Smooth muscle cell of the brain vasculature (primary cell): ENCODE data around the gene HOXA6.

Source experiments
- DNase-seq: peaks from one replicate; pipeline ENCODE4 v3.0.0-alpha.2; 2012; ENCODE audit warnings: low read depth, low spot score

HOXA6 gene

DNA sequence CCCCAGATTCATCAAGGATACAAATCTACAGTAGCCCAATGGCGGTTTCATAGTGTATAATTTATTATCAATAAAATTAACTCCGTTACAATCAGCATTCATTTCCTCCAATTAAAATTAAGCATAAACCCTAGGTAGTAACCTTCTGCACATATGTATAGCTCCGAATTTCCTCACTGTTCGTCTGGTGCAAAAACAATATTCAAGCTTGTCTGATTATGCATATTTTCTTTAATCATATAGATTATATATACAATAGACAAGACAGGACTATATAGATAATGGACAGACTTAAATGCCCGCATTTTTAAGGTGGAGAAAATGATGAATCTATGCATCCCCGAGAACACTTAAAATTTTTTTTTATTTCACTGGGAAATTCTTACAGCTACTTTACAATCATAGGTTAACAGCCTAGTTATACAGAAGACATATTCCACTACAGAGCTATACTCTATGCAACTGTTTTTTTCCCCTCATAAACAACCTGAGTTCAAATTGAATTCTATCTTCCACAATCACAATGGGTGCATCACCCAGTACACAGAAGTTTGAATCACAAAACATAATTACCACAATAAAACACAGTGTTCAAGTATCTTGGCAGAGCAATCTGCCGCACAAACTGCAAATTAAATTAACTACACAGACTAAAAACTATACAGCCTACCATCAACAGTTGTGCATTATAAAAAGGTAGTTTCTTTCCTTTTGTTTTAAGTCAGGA lies 15.2 kb upstream of the HOXA6 start:
- DNase-seq = no peak

DNA sequence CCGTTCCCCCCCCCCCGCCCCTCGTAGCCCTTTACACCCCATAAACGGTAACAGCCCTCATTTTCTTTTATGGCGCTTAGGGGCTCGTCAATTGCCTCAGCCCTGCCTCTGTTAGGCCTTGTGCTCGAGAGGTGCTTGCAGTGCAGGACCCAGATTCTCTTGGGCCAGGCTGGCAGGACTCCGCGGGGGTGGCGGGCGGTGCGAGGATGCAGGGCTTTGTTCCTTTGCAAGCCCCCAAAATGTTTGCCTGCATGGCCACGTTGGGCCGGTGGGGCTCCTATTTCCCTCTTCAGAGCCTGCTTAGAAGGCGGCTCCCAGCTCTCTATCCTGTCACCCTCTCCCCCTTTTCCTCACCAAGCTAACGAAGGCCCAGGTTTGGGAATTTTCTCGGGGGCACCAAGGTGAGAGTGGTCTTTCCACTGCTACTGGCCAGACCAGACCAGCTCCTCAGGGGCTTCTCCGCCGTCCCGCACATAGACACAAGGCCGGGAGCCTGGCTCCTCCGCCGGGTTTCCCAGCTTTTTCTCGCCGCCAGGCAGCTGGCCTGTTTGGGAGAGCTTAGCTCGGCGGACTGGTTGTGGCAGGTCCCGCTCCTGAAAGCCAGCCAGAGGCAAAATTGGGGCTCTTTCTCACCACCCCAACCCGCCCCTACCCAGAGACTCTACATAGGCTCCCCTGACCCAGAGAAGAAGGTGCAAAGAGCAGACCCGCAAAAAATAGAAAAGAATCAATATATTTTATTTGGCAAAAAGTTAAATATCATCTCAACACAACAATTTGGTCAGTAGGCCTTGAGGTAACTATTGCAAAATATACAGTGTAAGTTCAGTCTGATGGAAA lies 14.4 kb upstream of the HOXA6 start:
- DNase-seq = no peak

DNA sequence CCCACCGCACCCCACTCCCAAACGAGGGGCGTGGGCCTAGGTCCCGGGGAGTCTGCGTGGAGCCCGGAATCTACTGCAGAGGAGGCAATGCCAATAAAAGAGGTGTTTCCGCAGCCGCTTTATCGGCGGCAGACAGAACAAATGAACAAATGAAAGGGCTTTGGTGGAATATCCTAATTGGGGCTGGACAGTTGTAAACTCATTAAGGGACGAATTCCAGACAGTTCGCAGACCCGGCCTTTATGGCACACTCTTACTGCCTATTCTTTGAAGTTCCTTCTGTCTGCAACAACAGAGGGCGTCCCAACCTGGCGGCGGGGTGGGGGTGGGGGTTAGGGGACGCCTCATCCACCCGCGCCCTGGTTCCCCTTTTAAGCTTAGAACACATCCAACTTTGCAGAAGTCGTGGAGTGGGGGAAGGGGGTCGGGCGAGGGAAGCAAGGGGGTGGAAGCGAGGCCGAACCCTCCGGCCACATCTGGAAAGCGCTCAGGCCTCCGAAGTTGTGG lies 13.7 kb upstream of the HOXA6 start:
- DNase-seq = no peak

DNA sequence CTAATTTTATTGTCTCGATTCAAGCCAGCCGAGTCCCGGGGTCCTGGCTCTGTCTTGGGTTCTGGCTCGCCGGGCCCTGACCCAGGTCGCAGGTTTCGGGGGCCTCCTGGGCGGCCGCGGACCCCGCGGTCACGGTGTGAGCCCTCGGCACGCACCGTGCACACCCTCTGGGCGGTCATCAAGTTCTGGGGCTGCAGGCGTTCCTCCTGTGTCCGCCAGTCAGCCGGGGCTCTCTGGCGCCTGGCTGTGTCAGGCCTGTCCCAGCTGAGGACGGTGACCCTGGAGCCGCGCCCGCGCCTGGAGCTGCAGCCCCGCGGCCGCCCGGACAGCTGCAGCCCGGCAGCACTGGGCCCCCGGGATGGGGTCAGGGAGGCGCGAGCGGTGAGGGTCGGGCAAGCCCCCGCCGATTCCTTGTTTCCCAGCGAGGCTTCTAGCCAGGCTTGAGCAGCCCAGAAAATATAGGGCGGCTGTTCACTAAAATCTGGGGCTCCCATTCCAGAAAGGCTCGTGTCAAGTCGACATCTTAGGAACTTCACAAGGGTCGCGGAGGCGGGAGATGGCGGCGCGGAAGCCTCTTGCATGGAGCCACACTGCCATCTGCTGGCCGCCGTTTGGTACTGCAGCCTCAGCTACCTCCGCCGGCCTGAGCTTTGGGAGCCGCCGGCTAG lies 13.1 kb upstream of the HOXA6 start:
- DNase-seq = peak; percentile 57

DNA sequence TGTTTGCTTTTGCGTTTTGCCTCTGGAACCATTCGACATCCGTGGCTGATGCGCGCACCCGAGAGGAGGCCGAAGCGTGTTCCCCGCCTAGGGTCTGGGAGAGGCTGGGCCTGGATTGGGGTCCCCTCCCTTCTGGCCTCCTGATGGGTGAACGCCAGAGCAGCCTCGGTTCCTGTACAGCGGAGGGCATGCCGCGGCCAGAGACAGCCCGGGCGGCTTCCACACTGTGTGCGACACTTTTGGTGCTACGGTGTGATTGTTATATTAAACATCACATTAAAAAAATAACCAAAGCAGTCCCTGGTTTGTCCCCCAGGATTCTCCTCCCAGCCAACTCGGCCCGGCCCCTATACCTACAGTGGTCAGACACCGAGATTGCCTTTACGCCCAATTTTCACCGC lies 12.6 kb upstream of the HOXA6 start:
- no peak for DNase-seq

DNA sequence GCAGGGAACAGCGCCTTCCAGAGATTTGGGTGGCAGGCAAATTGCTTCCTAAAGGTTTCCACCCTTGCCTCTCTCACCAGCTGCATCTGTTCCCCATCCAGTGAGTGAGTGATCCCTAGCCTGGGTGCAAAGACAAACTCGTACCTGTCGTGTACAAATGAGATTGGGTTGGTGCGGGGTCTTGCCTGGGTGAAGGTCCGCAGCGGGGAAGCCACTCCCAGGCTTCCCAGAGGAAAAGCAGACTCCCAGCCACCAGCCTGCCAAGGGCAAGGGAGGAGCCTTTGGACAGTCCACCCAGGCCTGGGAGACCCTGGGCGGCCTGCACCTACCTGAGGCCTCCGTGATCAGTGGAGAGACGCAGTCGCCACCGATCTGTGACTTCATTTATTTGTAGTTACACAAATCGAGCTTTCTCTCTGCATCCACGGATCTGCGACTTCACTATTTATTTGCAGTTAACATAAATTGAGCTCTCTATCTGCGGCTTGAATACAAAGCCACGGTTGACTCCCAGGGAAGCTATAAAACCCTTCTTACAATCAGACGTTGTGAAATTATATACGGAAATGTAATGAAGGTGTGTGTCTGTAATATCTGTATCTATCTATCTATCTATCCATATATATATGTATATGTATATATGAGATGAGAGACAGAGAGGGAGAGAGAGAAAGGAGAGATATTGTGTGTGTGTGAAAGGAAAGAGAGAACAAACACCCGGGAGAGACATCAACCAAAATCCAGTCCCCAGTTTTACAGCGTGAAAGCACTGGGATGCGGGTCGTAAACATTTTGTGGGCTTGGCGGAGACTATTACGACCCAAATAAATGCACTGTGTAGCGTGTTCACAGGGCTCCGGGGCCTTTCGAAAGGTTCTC lies 11.9 kb upstream of the HOXA6 start:
- DNase-seq = no peak

DNA sequence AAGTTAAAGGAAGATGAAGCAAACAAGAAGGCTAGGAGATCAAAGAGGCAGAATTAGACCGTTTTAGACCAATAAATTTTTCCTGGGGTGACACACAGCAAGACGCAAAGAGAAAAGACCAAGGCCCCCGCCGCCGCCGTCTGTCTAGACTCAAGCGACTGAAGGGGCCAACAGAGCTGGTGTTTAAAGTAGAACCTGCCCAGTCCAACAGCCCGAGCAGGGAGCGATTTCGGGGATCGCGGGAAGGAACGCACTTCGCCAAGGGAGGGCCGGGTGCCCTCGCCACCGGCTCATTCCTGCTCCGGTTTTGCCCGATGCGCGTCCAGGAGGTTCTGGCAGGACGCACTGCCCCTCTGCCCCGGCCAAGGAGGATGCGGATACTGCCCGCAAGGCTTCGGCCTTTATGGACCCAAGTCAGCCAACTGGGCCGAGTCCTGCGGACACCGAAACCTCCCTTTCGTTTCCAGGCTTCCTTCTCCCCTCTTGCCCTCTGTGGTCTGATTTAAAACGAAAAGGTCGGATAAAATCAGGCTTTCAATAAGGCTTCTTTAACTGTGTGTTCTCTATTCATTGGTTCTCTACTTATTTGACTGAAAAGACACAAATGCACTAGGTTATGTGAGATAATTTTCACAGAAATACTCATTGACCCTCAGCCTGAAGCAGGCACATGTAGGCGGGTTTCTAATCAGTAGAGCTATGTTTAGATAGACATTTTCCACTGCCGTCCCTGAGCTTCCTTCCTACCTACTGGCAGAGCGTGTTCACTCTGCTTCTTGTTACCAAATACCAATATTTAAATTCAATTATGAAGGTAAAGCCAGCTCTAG lies 11.1 kb upstream of the HOXA6 start:
- DNase-seq = no peak

DNA sequence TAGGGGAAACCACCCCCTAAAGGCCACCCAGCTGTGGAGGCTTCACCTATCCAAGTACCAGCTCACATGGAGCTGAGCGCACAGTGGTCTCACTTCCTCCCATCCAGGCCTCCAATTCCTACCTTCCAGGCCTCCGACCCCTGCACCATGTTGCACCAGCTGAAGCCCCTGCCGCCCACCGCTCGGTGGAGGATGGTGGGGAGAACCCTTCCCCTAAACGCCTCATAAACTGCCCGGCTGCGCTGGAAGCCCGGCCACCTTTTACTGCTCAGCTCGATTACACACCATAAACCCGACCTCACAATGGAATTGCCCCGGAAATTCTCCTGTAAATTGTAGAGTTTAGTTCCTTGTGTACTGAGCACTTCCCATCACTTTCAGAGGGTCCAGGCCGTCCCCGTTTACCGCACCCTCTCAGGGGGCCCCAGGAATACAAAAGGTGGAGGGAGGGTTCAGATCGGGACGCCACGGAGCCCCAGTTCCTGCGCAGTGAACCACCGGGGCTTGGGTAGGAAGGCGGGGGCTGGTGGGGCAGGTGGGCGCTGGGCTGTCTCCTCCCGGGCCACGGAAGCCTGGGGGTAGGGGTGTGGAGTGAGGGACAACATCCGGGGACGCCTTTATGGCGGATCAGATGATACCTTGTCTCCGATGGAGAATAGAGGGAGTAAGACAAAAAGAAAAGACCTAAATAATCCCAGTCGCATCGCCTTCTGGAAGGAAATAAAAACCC lies 10.3 kb upstream of the HOXA6 start:
- no peak for DNase-seq

DNA sequence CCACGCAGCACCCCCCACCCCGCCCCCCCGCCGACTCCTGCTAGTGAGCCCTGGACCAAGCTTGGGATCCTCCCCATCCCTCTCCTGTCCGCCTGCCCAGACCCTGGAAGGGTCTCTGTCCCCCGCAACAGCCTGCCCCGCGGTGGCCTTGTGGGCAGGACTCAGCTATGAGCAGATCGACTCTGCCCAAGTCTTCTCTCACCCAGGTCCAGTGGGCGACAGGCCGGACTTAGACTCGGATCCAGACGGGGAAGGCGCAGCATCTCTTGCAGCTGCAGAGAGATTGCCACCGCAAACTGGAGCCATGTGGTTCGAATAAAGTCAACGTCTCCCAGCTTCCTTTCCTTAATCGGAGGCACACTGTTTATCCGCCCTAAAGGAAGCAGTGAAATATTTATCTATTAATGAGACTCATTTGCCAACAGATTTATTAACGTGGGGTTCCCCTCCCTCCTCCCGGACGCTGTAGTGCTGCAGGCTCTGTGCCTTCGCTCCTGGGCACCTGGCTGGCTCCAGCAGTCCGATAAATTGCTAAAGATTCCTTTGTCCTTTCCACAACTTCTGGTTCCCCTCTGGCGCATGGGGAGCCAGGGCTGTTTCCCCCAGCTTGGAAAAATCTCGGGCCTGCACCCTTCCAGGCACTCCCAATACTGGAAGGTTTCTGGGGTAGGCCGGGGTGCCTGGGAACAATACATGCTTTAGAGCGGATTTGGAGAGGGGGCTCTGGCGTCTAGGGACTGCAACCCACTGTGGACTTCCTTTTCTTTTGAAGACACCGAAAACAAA lies 9.5 kb upstream of the HOXA6 start:
- DNase-seq = no peak

DNA sequence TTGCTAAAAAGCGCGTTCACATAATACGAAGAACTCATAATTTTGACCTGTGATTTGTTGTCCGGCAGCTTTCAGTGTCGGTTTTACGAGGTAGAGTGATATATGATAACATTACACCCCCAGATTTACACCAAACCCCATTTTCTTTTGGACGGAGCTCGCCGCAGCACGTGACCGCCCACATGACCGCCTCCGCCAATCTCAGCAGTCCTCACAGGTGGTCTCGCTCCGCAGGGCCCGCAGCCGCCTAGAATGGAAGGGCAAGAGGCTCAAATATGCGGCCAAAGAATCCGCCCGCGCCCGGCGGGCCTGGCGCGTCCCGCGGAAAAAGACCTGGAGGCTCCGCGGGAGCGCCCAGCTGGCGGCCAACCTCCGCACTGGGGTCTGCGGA lies 8.9 kb upstream of the HOXA6 start, which contains the start of gene HOXA7:
Gene HOXA7 (minus strand): TSS at position 168 of the 391 bp plus-strand sequence. CDS start 130 bp downstream, at position 38.
- DNase-seq = no peak

DNA sequence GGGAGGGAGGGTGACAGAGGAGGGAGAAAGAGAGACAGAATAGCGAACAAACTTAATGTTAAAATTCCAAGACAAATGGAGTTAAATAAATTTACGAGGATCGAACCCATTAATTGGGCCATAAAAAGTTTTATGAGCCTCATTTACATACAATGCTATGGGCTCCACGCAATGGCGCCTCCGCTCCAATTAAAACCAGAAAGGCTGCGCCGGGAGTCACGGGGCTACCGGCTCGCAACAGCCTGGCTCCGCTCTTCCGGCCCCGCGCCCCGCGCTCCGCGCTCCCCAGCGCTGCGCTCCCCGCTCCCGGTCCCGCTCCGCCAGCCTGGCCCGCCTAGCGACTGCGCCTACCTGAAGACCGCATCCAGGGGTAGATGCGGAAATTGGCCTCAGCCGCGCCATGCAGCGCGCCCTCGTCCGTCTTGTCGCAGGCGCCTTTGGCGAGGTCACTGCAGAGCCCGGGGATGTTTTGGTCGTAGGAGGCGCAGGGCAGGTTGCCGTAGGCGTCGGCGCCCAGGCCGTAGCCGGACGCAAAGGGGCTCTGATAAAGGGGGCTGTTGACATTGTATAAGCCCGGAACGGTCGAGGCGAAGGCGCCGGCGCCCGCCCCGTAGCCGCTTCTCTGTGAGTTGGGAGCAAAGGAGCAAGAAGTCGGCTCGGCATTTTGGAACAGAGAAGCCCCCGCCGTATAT lies 8.4 kb upstream of the HOXA6 start:
- no peak for DNase-seq

DNA sequence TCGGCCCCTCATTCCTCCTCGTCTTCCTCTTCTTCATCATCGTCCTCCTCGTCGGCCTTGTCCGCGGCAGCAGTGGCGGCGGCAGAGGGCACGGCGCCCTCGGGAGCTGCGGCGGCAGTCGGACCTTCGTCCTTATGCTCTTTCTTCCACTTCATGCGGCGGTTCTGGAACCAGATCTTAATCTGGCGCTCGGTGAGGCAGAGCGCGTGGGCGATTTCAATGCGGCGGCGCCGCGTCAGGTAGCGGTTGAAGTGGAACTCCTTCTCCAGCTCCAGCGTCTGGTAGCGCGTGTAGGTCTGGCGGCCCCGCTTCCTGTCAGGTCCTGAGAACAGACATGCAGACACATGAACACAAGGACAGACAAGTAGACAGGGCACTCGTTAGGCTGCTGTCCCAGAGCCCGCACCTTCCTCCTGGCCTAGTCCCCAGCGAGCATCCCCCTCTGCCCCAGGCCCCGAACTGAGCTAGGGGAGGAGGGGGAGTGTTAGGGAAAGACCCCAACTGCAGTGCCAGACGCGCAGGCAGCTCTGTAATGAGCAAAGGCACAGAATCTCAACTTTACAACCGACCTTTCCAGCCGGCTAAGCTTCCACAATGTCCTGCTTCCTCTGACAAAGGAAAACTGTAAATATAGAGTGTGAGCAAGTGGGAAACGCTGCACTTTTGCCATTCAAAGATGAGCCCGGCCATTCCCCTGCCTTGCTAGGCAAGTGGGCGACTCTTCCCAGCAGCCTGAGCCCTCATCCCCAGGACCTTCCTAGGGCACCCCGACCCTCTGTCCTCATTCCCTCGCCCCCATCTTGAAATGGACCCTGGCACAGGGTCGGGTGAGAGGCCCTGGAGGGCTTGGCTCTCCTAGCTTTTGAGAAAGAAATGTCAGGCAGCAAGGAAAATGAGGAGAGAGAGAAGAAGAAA lies 7.6 kb upstream of the HOXA6 start:
- no peak for DNase-seq

DNA sequence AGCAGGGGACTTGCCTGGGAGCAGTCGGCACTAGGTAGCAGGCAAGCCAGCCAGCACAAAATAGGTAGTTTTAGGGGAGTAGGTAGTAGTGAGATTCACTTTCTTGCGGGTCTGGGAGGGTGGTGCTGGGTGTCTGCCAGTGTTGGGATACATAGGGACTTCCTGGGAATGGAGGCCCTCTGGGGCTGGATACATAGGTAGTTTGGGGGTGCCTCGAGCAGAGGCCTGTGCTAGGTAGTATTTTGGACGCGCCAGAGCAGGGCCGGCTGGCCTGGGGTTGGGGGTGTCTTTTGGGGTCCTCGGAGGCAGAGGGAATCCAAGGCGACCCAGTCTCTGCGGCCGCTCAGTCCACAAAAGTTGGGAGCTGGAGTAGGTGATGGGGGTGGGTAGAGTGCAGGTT lies 6.8 kb upstream of the HOXA6 start:
- DNase-seq = no peak

DNA sequence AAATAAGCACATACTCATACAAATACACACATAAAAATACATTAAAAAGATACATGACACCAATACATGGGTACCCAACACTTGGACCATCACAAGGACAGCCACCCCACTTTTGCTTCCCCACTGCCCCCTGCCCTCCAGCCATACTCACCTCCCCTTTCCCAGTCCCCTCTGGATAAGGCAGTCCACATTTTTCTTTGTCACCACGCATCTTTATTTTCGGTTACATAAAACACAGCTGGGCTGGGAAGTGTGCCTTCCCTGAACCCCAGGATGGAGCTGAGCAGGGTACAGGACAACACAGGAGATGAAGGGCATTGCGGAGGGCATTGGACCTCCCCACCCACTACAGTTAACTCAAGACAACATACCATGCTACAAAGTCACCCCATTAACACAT lies 6.0 kb upstream of the HOXA6 start:
- DNase-seq = no peak

DNA sequence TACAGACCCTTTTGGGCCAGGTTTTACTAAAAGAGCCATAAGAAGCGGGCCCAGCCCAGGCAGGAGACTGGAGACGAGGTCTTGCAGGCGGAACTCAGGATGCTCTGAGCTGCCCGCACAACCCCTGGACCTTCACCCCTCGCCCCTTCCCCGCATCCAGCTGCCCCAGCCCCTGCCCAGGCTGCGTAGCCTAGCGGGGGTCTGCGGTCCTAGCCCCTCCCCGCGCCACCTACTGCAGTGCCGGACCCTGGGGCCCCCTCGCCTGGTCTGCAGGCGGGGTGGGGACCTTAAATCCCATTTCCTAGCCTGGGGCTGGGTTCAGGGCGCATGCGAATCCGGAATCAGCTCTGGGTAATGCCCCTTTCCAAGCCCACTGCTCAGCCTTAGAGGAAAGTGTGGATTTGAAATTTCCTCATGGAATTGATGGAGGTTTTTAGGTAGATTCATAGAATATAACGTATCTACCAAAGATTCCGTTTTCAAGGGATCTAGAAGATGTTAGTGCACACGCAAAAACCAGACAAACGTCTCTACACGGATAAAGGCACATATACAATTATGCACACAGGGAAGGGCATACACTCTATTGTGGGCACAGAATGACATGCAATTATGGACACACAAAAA lies 5.4 kb upstream of the HOXA6 start:
- DNase-seq = no peak

DNA sequence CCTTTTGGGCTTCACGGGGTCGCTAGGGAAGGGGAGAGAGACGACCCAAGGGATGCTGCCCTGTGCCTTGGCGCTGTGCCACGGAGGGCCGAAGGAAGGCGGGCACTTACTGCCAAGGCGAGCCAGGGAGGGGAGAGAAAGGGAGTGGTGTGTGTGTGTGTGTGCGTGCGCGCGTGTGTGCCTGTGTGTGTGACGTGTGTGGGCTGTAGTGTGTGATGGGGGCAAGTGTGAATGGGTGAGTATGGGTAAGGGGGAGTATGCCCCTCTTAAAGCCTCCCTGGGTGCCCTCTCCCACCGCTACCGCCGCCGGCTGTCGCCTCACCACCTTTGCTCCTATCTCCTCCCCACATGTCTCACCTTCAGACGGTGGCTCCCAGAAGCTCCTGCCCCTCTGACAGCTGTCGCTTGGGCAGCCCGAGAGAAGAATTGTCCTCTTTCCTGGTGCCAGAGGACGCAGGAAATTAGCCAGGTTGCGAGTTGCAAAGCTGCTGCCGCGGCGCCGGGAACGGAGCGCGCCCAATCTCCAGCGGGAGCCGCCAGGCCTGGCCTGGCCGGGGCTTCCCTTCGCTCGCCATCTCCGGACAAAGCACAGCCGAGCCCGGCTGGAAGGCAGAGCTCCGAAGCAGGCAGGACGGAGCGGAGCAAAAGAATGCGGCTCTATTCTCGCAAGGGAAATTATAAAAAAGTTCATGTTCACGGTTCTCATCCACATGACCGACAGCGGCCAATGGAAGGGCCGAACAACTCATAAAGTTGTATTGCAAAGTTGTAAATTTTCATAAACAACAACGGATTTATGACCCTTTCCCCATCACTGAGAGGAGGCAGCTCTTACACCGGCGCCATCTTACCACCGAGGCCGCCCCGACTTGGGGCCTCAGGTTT lies 4.6 kb upstream of the HOXA6 start, which contains the start of gene HOXA3:
Gene HOXA3 (minus strand): TSS at position 653 of the 885 bp plus-strand sequence. CDS start 41,943 bp downstream, outside the sequence.
- no peak for DNase-seq
